Measurements from ENCODE around the gene MACF1.

DNA sequence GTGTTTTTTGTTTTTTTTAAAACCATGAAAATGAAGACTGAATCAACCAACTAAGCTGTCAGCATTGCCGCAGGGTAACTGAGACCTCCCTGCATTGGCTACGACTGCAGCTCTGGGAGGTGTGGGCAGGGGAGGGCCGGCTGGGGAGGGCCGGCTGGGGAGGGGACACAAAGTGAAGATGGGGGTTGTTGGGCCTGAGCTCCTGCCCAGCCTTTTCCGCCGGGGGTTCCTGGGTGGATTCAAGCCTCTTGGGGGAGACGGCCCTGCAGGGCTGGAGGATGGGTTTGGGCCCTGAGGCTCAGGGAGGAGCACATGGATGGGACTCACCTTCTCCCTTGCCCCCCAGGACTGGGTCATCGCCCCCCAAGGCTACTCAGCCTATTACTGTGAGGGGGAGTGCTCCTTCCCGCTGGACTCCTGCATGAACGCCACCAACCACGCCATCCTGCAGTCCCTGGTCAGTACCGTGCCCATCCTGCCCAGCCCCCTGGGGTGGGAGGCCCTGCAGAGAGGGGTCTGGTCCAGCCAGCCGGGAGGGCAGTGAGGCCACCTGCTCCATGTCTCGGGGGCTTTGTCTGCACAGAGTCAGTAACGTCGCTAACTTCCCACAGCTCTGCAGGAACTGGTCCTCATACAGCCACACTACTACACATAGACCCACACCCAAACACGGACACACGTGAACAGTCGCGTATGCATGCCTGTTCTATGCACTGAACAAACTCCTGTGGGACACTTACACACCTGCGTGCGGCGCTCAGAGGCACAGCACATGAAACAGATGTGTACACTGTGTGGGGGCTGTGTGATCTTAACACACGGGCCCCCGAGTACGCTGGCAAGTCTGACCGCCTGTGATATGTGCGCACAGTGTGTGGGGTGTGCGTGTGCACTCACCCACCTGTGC, 318.4 kb downstream of the MACF1 start:
- TF ChIP-seq, protein P1, sequence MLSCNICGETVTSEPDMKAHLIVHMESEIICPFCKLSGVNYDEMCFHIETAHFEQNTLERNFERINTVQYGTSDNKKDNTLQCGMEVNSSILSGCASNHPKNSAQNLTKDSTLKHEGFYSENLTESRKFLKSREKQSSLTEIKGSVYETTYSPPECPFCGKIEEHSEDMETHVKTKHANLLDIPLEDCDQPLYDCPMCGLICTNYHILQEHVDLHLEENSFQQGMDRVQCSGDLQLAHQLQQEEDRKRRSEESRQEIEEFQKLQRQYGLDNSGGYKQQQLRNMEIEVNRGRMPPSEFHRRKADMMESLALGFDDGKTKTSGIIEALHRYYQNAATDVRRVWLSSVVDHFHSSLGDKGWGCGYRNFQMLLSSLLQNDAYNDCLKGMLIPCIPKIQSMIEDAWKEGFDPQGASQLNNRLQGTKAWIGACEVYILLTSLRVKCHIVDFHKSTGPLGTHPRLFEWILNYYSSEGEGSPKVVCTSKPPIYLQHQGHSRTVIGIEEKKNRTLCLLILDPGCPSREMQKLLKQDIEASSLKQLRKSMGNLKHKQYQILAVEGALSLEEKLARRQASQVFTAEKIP (CRISPR knock-in tag; IDR thresholded peaks at IDR 0.05; ENCODE audit: borderline replicate concordance) = no peak
- TF ChIP-seq MXI1 (IDR thresholded peaks at IDR 0.05; ENCODE audit: borderline replicate concordance, low read depth, low read length) (no peak), ZNF124 (CRISPR knock-in tag; IDR thresholded peaks at IDR 0.05) (no peak), TCF7 (IDR thresholded peaks at IDR 0.05; ENCODE audit: low read depth) (no peak), EZH2 (conservative IDR thresholded peaks at IDR 0.05; ENCODE audit: low read depth, low read length) (no peak), ZFAT (CRISPR knock-in tag; conservative IDR thresholded peaks at IDR 0.05) (no peak)

Data from HepG2 (cell line).